Choroid plexus epithelial cell (primary cell): ENCODE data around the gene RFTN1.
A peak's percentile ranks its signal among the peaks of the same experiment; 100 is the strongest.

Experiments
- DNase-seq: peaks from one replicate; pipeline ENCODE4 v3.0.0-alpha.2; 2010; ENCODE audit warnings: low read depth
- H3K4me3 ChIP-seq: 2 replicates; pipeline ENCODE4 v1.5.1; 2011; ENCODE audit warnings: low read depth, mild to moderate bottlenecking, control low read depth, low read length, moderate library complexity
- CTCF ChIP-seq: conservative IDR thresholded peaks from 2 replicates; pipeline ENCODE4 v1.5.1; 2011; ENCODE audit warnings: low read depth, mild to moderate bottlenecking, control low read depth, inconsistent platforms, low read length, moderate library complexity

The RFTN1 gene

GRCh38 chr3:16381426-16381825 is 132.1 kb downstream of the RFTN1 start:
- no peak overlapping the region for H3K4me3 ChIP-seq
- DNase-seq: no peak
- TF ChIP-seq CTCF: no peak

GRCh38 chr3:16380421-16380820 is 133.1 kb downstream of the RFTN1 start:
- no peak for DNase-seq
- H3K4me3 ChIP-seq: no peak overlapping the region
- TF ChIP-seq CTCF: no peak

- TF ChIP-seq CTCF: no peak
- H3K4me3 ChIP-seq: no peak overlapping the region
- no peak for DNase-seq
Observed at GRCh38 chr3:16379838-16380237, 133.7 kb downstream of the RFTN1 start.

- no peak for TF ChIP-seq CTCF
- peak; percentile 47 for DNase-seq
Observed at GRCh38 chr3:16378920-16379319, 134.6 kb downstream of the RFTN1 start.

GRCh38 chr3:16378415-16378814 is 135.1 kb downstream of the RFTN1 start:
- TF ChIP-seq CTCF: no peak
- DNase-seq: no peak
- no peak overlapping the region for H3K4me3 ChIP-seq

More at GRCh38 chr3:16378920-16379319, 134.6 kb downstream of the RFTN1 start:
- no peak overlapping the region for H3K4me3 ChIP-seq

- TF ChIP-seq CTCF: no peak
- DNase-seq: no peak
- H3K4me3 ChIP-seq: no peak overlapping the region
Observed at GRCh38 chr3:16377847-16378302, 135.6 kb downstream of the RFTN1 start.

- no peak for DNase-seq
- TF ChIP-seq CTCF: no peak
- no peak overlapping the region for H3K4me3 ChIP-seq
Observed at GRCh38 chr3:16377196-16377595, 136.3 kb downstream of the RFTN1 start.
